Measurements from ENCODE around the gene WAS. TPM values are rescaled to one million over a fixed set of nuclear protein-coding genes. Genes with fewer than 3 reads are reported as not detected.
"Not testable (repeated sequence)": the region's sequence is repeated elsewhere in the genome, so short reads cannot be mapped to it uniquely, and the experiment has no call there.

WAS gene
- polyA plus RNA-seq (ENCODE audit: insufficient read length in 4 of 4): 1 to 10 TPM; 2.8 to 4.0 (median 3.4) TPM

DNA sequence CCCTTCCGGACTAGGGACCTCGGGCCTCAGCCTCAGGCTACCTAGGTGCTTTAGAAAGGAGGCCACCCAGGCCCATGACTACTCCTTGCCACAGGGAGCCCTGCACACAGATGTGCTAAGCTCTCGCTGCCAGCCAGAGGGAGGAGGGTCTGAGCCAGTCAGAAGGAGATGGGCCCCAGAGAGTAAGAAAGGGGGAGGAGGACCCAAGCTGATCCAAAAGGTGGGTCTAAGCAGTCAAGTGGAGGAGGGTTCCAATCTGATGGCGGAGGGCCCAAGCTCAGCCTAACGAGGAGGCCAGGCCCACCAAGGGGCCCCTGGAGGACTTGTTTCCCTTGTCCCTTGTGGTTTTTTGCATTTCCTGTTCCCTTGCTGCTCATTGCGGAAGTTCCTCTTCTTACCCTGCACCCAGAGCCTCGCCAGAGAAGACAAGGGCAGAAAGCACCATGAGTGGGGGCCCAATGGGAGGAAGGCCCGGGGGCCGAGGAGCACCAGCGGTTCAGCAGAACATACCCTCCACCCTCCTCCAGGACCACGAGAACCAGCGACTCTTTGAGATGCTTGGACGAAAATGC is at the start of gene WAS:
TSS of gene WAS (plus strand) at position 389 of the 572 bp plus-strand sequence. CDS start at position 444, 55 bp downstream.
- no peak for DNase-seq (ENCODE audit: low read depth in 4 of 4, low spot score in 3 of 4)

DNA sequence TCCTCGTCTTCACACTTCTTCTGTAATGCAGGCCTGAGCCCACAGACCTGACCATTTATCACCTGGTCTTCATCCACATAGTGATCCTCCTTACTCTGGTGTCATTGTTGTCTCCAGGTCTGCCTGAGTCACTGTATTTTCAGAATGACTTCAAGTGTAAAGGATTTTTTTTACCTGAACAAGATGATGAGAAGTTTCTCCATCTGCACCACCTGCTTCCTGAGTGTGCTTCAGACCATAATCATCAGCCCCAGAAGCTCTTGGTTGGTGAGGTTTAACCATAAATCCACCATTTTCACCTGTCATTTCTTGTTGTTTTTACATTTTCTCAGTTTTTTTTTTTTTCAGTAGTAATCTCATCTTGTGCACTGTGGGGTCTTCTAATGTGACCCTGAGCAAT is 47.3 kb upstream of the WAS start:
- no peak for DNase-seq (ENCODE audit: low read depth in 4 of 4, low spot score in 3 of 4)

DNA sequence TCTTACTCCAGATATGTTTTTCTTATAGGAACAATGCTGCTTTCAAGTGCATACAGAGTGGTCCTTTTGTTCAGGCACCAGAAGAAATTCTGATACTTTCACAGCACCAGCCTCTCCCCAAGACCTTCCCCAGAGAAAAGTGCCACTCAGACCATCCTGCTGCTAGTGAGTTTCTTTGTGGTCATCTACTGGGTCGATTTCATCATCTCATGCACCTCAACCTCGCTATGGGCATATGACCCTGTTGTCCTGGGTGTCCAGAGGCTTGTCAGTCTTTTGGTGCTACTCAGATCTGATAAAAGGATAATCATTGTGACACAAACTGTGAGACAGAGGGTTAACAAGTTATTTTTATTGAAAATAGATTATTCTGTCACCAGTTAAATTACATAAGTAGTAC is 46.8 kb upstream of the WAS start:
- DNase-seq (ENCODE audit: low read depth in 4 of 4, low spot score in 3 of 4): no peak

DNA sequence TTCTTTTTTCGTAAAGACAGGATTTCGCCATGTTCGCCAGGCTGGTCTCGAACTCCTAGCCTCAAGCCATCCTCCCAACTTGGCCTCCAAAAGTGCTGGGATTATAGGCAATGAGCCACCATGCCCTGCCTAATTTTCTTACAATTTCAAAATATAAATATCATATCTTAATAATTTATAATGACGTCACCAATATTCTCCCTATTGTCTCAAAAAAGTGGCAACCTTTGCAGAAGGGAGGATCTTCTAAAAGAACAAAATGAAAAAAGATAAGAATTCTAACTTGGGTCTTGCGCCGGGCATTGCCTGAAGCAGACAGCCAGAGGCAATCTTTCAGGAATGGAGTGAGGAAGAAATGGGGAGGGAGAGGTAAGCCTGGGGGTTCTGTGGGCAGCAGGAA is 37.9 kb upstream of the WAS start:
- DNase-seq (ENCODE audit: low read depth in 4 of 4, low spot score in 3 of 4): no peak

DNA sequence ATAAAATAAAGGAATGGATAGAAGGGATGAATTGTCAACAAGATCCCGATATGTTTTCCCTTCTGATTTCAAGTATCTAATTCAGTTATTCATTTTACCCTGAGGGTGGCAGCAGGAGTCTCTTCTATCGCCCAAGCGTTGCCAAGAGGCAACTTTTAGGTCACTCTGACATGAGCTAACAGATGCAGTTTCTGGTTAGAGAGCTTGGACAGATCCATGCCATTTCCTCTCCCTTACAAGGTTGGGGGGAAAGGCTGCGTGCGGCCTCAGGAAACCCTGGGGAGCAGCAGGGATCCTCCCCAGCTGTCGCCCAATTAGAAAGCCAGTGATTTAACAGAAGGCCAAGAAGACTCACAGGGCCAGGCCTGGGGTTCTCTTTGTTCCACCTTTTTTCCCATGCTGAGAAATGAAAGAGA is 35.3 kb upstream of the WAS start:
- peak in 3 of 4 donors; percentile 14 to 24 (median 20) for DNase-seq (ENCODE audit: low read depth in 4 of 4, low spot score in 3 of 4)

DNA sequence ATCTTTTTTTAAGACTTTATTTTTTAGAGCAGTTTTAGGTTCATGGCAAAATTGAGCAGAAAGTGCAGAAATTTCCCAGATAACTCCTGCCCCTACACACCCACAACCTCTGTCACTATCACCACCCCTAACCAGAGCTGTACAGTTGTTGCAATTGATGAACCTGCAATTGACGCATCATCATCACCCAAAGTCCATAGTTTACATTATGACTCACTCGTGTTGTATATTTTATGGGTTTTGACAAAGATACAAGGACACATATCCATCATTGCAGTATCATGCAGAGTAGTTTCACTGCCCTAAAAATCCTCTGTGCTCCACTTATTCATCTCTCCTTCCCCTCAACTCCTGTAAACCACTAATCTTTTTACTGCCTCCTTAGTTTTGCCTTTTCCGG is 34.5 kb upstream of the WAS start:
- no peak for DNase-seq (ENCODE audit: low read depth in 4 of 4, low spot score in 3 of 4)

DNA sequence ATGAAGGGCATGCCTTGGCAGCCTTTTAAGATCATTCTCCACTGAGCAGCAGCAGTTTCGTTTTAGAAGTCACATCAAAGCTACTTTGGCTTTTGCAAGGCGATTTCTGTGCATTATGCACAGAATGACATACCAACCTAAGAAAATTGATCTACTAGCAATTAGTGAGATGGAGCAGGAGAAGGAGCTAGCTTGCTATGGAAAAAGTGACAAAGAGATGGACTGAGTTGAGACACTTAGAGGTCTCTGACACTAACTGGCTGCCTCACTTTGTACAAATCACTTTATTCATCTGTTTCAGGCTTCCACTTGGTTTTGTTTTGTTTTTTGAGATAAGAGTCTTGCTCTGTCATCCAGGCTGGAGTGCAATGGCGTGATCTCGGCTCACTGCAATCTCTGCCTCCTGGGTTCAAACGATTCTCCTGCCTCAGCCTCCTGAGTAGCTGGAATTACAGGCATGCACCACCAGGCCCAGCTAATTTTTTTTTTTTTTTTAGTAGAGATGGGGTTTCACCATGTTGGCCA is 31.5 kb upstream of the WAS start:
- DNase-seq (ENCODE audit: low read depth in 4 of 4, low spot score in 3 of 4): not testable (repeated sequence)

DNA sequence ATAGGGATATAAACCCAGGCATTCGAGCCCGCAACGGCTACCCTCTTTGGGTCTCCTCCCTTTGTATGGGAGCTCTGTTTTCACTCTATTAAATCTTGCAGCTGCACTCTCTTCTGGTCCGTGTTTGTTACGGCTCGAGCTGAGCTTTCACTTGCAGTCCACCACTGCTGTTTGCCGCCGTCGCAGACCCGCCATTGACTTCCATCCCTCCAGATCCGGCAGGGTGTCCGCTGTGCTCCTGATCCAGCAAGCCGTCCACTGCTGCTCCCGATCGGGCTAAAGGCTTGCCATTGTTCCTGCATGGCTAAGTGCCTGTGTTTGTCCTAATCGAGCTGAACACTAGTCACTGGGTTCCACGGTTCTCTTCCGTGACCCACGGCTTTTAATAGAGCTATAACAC is 28.9 kb upstream of the WAS start:
- DNase-seq (ENCODE audit: low read depth in 4 of 4, low spot score in 3 of 4): not testable (repeated sequence)

DNA sequence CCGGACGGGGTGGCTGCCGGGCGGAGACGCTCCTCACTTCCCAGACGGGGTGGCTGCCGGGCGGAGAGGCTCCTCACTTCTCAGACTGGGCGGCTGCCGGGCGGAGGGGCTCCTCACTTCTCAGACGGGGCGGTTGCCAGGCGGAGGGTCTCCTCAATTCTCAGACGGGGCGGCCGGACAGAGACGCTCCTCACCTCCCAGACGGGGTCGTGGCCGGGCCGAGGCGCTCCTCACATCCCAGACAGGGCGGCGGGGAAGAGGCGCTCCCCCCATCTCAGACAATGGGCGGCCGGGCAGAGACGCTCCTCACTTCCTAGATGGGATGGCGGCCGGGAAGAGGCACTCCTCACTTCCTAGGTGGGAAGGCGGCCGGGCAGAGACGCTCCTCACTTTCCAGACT is 23.9 kb upstream of the WAS start:
- not testable (repeated sequence) for DNase-seq (ENCODE audit: low read depth in 4 of 4, low spot score in 3 of 4)

DNA sequence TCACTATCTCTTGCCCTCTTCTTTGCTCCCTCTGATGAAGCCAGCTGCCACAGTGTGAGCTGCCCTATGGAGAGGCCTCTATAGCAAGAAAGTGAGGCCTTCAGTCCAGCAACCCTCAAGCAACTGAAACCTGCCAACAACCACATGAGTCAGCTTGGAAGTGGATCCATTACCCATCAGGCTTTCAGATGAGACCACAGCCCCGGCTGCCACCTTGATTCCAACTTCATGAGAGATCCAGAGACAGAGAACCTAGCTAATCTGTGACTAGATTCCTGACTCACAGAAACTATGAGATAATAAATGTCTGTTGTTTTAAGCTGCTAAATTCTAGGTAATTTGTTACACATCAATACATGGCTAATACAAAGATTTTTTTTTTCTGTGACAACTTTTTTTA is 20.4 kb upstream of the WAS start:
- no peak for DNase-seq (ENCODE audit: low read depth in 4 of 4, low spot score in 3 of 4)

DNA sequence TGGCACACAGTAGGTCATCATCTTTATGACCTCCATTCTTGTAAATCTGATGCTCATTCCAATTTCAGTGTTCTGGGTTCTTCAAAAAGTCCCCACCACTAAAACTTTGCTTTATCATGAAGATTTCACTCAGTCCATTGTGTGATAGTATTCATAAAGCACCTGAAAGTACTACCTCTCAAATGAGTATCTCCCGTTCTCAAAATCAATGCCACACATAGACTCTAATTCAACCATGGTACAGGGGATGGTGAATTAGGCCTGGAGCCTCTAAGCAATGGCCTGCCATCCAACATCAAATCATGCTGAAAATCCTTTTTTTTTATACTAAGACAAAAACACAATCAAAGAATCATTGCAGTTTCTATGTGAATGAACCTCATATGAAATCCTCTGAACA is 19.4 kb upstream of the WAS start:
- no peak for DNase-seq (ENCODE audit: low read depth in 4 of 4, low spot score in 3 of 4)

DNA sequence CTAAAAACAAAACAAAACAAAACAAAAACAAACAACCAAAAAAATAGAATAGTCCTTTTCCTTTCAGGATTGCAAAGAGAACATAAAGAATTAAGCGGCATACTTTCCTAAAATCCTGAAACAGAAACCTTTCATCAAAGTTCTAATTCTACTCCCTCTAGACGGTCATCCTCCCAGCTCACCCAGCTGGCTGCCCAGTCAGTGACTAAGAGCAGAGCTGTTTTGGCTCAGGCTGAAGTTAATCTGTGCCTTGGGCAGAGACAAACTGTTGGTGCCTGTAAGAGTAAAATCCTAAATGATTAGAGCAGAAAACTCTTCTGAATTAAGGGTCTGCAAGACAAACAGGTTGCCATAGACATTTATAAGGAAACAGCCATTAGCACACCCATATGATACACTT is 17.6 kb upstream of the WAS start:
- DNase-seq (ENCODE audit: low read depth in 4 of 4, low spot score in 3 of 4): no peak

DNA sequence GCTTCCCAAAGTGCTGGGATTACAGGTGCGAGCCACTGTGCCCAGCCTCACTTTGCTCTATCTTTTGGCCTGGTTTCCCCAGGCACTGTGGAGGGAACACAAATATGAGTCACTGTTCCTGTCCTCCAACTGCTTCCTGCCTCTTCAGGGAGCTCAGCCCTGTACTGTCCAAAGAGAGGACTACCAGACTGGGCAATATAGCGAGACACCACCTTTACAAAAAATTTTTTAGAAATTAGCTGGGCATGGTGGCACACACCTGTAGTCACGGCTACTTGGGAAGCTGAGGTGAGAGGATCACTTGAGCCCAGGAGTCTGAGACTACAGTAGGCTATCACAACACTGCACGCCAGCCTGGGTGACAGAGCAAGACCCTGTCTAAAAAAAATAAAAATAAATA is 16.9 kb upstream of the WAS start:
- no peak for DNase-seq (ENCODE audit: low read depth in 4 of 4, low spot score in 3 of 4)

DNA sequence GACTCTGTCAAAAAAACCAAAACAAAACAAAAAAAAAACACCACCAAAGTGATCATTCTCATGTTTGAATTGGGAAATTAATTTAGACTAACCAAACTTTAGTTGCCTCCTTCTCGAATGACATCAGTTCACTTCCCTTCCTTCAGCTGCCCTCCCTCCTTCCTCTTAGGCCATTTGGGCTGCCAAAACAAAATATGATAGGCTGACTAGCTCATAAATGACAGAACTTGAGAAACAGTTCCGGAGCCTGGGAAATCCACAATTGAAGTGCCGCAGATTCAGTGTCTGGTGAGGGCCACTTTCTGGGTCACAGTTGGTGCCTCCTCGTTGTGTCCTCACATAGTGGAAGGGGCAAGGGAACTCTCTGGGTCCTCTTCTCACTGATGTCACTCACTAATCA is 16.1 kb upstream of the WAS start:
- no peak for DNase-seq (ENCODE audit: low read depth in 4 of 4, low spot score in 3 of 4)

DNA sequence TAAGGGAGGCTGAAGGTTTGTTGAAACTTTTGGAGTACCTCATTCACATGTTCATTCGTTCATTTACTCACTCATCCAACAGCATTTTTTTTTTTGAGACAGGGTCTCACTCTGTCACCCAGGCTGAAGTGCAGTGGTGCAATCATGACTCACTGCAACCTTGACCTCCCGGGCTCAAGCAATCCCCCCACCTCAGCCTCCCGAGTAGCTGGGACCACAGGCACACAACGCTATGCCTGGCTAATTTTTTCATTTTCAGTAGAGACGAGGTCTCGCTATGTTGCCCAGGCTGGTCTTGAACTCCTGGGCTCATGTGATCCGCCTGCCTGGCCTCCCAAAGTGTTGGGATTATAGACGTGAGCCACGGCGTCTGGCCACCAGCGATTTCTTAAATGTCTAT is 15.4 kb upstream of the WAS start:
- DNase-seq (ENCODE audit: low read depth in 4 of 4, low spot score in 3 of 4): not testable (repeated sequence)

DNA sequence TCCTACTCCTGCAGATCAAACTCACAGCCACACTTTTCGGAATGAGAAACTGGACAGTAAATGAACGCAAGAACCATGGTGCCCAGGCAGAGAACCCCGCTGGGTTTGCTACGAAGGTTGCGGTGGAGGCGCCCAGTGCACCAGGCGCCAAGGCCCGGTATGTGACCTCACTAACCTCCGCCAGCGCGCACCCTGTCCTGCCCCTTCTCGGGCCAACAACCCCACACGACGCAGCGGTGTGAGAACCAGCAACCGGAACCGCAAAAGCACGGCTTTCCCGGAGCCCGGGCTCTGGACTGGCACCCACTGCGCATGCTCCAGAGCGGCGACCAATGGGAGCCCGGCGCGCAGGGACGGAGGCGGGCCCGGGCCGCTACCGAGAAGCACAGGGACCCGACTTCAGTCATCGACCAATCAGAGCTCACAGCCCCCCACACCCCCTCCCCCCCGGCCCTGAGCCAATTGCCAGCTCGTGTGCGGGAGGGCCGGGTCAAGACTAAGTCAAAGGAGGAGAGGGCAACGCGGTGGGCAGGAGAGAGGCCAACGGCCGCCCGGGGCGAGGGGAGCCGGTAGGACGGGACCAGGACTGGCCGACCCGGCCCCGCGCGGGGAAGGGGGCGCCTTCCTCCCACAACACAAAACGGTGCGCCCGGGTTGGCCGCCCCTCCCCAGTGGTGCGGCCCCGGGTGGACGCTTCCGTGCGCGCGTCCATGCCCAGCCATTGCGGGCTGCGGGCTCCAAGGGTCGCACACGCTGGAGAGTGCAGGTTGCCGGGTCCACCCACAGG is 7.3 kb upstream of the WAS start:
- DNase-seq (ENCODE audit: low read depth in 4 of 4, low spot score in 3 of 4): peak; percentile 60 to 76 (median 68)

DNA sequence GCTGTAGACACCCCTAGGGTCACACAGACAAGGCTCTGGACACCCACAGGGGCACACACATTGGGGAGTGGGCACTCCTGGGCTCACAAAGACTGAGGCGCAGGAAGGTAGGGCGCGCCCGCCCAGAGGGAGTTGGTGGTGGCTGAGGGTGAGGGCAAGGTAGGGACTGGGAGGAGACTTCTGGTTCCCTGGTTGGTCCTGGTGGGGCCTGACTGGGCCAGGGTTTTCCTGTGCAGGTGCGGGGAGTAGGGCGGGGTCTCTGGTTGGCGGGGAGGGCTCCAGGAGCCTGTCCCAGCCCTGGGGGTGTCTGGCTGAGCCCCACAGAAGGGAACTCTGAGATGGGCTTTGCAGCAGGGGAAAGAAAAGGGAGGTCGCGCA is 6.7 kb upstream of the WAS start:
- DNase-seq (ENCODE audit: low read depth in 4 of 4, low spot score in 3 of 4): no peak

DNA sequence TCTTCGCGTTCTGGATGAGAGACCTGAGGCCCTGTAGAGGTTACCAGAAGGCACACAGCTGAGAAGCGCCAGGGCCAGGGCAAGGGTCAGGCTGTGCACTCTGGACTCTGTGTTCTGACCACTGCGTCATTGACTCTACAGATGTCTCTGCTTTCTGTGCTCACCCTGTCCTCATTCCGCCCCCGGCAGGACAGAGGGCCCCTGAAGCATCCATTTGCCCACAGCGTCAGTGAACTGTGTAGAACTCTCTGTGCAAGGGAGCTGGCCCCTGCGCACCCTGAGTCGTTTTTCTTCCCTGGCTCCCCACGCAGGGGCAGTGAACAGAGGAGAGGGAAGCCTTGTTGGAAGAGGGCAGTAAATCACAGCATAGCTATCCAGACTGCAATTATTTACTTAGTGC is 6.1 kb upstream of the WAS start:
- no peak for DNase-seq (ENCODE audit: low read depth in 4 of 4, low spot score in 3 of 4)

DNA sequence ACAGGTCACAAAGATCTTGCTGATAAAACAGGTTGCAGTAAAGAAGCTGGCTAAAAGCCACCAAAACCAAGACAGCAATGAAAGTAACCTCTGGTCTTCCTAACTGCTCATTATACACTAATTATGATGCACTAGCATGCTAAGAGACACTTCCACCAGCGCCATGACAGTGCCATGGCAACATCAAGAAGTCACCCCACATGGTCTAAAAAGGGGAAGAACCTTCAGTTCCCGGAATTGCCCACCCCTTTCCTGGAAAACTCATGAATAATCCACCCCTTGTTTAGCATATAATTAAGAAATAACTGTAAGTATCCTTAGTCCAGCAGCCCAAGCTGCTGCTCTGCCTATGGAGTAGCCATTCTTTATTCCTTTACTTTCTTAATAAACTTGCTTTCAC is 3.1 kb upstream of the WAS start:
- DNase-seq (ENCODE audit: low read depth in 4 of 4, low spot score in 3 of 4): not testable (repeated sequence)

DNA sequence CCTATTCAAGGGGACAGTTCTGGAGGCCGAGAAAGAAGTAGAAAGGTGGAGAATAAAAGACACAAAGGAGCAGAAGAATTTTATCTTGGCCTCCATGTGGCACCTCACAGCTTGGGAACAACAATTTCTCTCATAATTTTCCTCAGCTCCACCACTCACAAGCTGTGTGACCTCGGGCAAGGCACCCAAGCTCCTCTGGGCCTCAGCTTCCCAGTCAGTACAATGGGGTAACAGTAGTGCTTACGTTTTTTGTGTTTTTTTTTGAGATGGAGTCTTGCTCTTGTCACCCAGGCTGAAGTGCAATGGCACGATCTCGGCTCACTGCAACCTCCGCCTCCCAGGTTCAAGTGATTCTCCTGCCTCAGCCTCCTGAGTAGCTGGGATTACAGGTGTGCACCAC is 2.7 kb upstream of the WAS start:
- not testable (repeated sequence) for DNase-seq (ENCODE audit: low read depth in 4 of 4, low spot score in 3 of 4)

DNA sequence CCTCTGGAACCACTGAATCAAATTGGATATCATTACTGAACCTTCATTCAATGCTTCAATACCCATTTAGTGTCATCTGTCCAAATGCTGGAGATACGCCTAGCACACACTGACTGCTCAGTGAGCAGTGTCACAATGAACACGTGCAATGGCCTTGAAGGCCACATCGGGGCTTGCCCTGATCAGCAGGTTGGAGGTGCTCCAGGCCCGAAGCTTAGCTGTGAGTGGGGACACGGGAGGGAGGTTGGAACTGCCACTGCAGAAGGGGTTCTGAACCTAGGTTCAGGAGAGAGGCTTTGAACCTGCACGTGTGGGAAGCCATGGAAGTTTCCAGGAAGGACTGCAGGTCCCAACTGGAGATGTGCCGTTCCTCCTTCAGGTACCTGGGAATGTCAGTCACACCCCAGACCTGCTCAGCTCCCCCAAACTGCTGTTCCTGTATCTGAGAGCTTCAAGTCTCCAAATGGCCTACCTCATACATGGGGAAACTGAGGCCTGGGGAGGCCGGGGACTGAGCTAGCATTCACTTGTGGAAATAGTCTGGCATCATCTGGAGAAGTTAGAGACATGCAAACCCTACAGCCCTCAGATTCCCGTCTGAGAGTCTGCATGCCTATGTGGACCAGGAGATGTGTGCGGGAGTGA is 1.9 kb upstream of the WAS start:
- no peak for DNase-seq (ENCODE audit: low read depth in 4 of 4, low spot score in 3 of 4)

DNA sequence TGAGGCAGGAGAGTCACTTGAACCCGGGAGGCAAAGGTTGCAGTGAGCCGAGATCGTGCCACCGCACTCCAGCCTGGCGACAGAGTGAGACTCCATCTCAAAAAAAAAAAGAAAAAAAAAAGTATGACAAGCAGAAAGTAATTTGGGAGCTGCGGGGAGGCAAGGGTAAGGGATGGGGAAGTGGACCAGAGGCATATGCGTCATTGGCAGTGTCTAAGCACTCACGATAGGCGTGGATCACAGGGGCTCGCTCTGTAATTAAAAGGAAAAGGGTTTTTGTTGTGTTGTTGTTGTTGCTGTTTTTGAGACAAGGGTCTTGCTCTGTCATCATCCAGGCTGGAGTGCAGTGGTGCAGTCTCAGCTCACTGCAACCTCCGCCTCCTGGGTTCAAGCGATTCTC is 804 bp upstream of the WAS start:
- DNase-seq (ENCODE audit: low read depth in 4 of 4, low spot score in 3 of 4): not testable (repeated sequence)

All from left renal pelvis (tissue), 4 donors.